SU-DHL-6 (cell line): Measurements from ENCODE around the gene OR2V1.
"Not testable (repeated sequence)": the region's sequence is repeated elsewhere in the genome, so short reads cannot be mapped to it uniquely, and the experiment has no call there.

ENCODE experiments used
- H2AFZ ChIP-seq: fragments of 200-600 bp; sonication (generic); 2 replicates; pipeline ENCODE4 v1.6.1; 2014; ENCODE audit warnings: low read depth, mild to moderate bottlenecking, moderate library complexity, mixed read lengths, antibody characterized with exemption, low read length; ENCODE audit not compliant: severe bottlenecking
- H3F3A ChIP-seq: fragments of 200-600 bp; shearing (Covaris generic); 2 replicates; pipeline ENCODE4 v1.6.0; 2016; ENCODE audit warnings: antibody characterized with exemption, mild to moderate bottlenecking; ENCODE audit not compliant: insufficient read depth
- H3K27ac ChIP-seq: fragments of 200-600 bp; sonication (generic); 2 replicates; pipeline ENCODE4 v1.5.1; 2016; ENCODE audit warnings: low read depth, mild to moderate bottlenecking, low read length, moderate library complexity, mixed read lengths
- H3K27me3 ChIP-seq: fragments of 200-600 bp; sonication (generic), shearing (Covaris generic); 2 replicates; pipeline ENCODE4 v1.6.0; 2014; ENCODE audit warnings: mild to moderate bottlenecking, low read length
- H3K36me3 ChIP-seq: fragments of 200-600 bp; sonication (generic); 2 replicates; pipeline ENCODE4 v1.6.1; 2014; ENCODE audit warnings: mild to moderate bottlenecking, low read length, mixed read lengths
- H3K4me2 ChIP-seq: fragments of 300-600, 200-600 bp; shearing (Covaris generic), sonication (generic); 2 replicates; pipeline ENCODE4 v1.6.0; 2014; ENCODE audit warnings: low read length, low read depth, mild to moderate bottlenecking; ENCODE audit not compliant: poor library complexity, severe bottlenecking
- H3K4me3 ChIP-seq: fragments of 200-600 bp; sonication (generic); 2 replicates; pipeline ENCODE4 v1.5.1; 2014; ENCODE audit warnings: antibody characterized with exemption, low read length, mild to moderate bottlenecking, mixed read lengths; ENCODE audit not compliant: insufficient read depth, poor library complexity, severe bottlenecking
- H3K79me2 ChIP-seq: fragments of 200-600 bp; sonication (generic); 2 replicates; pipeline ENCODE4 v1.6.1; 2014; ENCODE audit warnings: mild to moderate bottlenecking, low read length, moderate library complexity; ENCODE audit not compliant: insufficient read depth
- H3K9ac ChIP-seq: fragments of 200-600 bp; sonication (generic); 2 replicates; pipeline ENCODE4 v1.7.0; 2014; ENCODE audit warnings: mild to moderate bottlenecking, low read length
- H3K9me2 ChIP-seq: fragments of 200-600 bp; sonication (generic); replicated peaks from 2 replicates; pipeline ENCODE4 v1.6.1; 2014; ENCODE audit warnings: low read length; ENCODE audit not compliant: insufficient read depth
- H3K9me3 ChIP-seq: fragments of 200-600 bp; sonication (generic); 2 replicates; pipeline ENCODE4 v1.6.1; 2014; ENCODE audit warnings: low read length, mixed read lengths; ENCODE audit not compliant: insufficient read depth
- H4K20me1 ChIP-seq: fragments of 200-600 bp; sonication (generic); 2 replicates; pipeline ENCODE4 v1.6.1; 2014; ENCODE audit warnings: low read depth, mild to moderate bottlenecking, antibody characterized with exemption, low read length, moderate library complexity, mixed read lengths
- EZH2phosphoT487 ChIP-seq: fragments of 200-600 bp; sonication (generic), shearing (Covaris generic); conservative IDR thresholded peaks from 2 replicates; pipeline ENCODE4 v1.6.1; 2018; ENCODE audit warnings: mild to moderate bottlenecking, antibody characterized with exemption, low read length, moderate library complexity, mixed read lengths
- TF ChIP-seq, protein P1 (sequence below): fragments of 200-600 bp; sonication (generic); IDR thresholded peaks from one replicate; pipeline ENCODE4 v1.5.1; 2017; ENCODE audit warnings: antibody characterized with exemption, mild to moderate bottlenecking, low read length, moderate library complexity; ENCODE audit not compliant: insufficient read depth, poor library complexity, severe bottlenecking

Gene OR2V1

GRCh38 chr5:181130832-181131496 lies at the start of gene OR2V1:
OR2V1 (minus strand) TSS chr5:181131169; CDS start chr5:181125304, 5,865 bp downstream.
- Histone ChIP-seq H3K9ac (no peak within 1 kb of the TSS), H3K4me3 (no peak within 1 kb of the TSS), H3K36me3 (no peaks in the 10 kb centered on the region), H3K9me2 (no peaks in the 10 kb centered on the region), H4K20me1 (no peaks in the 10 kb centered on the region), H2AFZ (no peak within 1 kb of the TSS), H3K4me2 (no peak within 1 kb of the TSS), H3K27me3 (no peaks in the 10 kb centered on the region), H3K79me2 (no peaks in the 10 kb centered on the region), H3K27ac (no peak within 1 kb of the TSS), H3F3A (no peaks in the 10 kb centered on the region), H3K9me3 (no peaks in the 10 kb centered on the region)
- TF ChIP-seq, protein P1, sequence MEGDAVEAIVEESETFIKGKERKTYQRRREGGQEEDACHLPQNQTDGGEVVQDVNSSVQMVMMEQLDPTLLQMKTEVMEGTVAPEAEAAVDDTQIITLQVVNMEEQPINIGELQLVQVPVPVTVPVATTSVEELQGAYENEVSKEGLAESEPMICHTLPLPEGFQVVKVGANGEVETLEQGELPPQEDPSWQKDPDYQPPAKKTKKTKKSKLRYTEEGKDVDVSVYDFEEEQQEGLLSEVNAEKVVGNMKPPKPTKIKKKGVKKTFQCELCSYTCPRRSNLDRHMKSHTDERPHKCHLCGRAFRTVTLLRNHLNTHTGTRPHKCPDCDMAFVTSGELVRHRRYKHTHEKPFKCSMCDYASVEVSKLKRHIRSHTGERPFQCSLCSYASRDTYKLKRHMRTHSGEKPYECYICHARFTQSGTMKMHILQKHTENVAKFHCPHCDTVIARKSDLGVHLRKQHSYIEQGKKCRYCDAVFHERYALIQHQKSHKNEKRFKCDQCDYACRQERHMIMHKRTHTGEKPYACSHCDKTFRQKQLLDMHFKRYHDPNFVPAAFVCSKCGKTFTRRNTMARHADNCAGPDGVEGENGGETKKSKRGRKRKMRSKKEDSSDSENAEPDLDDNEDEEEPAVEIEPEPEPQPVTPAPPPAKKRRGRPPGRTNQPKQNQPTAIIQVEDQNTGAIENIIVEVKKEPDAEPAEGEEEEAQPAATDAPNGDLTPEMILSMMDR, result no peak
- TF ChIP-seq EZH2phosphoT487, result no peak

DNA sequence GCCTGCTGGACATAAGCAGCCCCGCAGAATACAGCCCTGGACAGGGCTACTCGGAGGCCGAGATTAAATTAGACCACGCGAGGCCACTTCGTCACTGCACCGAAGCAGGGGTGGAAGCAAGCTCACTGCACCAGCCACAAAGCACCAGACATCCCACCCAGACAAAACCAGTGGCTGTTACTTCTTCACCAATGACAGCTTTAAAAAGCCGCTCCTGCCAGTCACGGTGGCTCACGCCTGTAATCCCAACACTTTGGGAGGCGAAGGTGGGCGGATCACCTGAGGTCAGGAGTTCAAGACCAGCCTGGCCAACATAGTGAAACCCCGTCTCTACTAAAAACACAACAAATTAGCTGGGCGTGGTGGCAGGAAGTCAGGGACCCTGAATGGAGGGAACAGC lies 46.6 kb upstream of the OR2V1 start:
- H3K9ac ChIP-seq, H3F3A ChIP-seq, H3K79me2 ChIP-seq, H3K9me3 ChIP-seq, H3K27me3 ChIP-seq, H3K9me2 ChIP-seq, H3K27ac ChIP-seq, H2AFZ ChIP-seq, H3K36me3 ChIP-seq, H3K4me3 ChIP-seq, H4K20me1 ChIP-seq, H3K4me2 ChIP-seq: not testable (repeated sequence)

DNA sequence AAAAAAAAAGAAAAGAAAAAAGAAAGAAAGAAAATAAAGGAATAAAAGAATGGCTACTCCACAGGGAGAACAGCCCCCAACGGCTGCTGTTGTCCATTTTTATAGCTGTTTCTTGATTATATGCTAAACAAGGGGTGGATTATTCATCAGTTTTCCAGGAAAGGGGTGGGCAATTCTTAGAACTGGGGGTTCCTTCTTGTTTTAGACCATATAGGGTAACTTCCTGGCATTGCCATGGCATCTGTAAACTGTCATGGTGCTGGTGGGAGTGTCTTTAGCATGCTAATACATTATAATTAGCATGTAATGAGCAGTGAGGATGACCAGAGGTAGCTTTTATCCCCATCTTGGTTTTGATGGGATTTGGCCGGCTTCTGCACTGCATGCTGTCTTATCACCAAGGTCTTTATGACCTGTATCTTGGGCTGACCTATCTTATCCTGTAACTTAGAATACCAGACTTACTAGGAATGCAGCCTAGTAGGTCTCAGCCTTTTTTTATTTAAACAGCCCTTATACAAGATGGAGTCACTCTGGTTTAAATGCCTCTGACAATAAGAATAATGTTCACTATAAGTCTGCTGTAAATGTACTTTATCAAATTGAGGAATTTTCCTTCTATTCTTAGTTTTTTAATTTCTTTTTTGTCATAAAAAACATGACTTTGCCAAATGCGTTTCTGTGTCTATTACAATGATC lies 45.4 kb upstream of the OR2V1 start:
- Histone ChIP-seq H3K9me3 (no peaks in the 10 kb centered on the region), H3K4me3 (no peak overlapping the region), H3K4me2 (no peak overlapping the region), H3K9me2 (no peaks in the 10 kb centered on the region), H3K27ac (no peak overlapping the region), H3K9ac (no peak overlapping the region), H3K36me3 (no peaks in the 10 kb centered on the region), H3K79me2 (no peaks in the 10 kb centered on the region), H3K27me3 (no peaks in the 10 kb centered on the region), H3F3A (no peaks in the 10 kb centered on the region), H4K20me1 (no peaks in the 10 kb centered on the region), H2AFZ (no peak overlapping the region)
- TF ChIP-seq, protein P1, result no peak
- no peak for TF ChIP-seq EZH2phosphoT487
